Tibial nerve (tissue), 4 donors: ENCODE data around the gene WDR27.

Experiments
- CTCF ChIP-seq, 5 experiments: fragments of 200-600 bp in 3 of 5; fragments of 450-650 bp in 2 of 5; sonication (generic) in 3 of 5; IDR thresholded peaks; one replicate each; pipeline ENCODE4 v1.5.1; 2016 to 2019; ENCODE audit warnings: antibody characterized with exemption in 5 of 5, mild to moderate bottlenecking in 3 of 5, moderate library complexity in 2 of 5
- EP300 ChIP-seq, 2 donors: sonication (generic); formaldehyde crosslinking; IDR thresholded peaks; one replicate each; pipeline ENCODE4 v1.6.1; 2017; ENCODE audit warnings: antibody characterized with exemption in 2 of 2, mild to moderate bottlenecking in 1 of 2
- POLR2A ChIP-seq, 2 donors: fragments of 450-650 bp; IDR thresholded peaks; one replicate each; pipeline ENCODE4 v1.6.1; 2017; ENCODE audit warnings: antibody characterized with exemption in 2 of 2, mild to moderate bottlenecking in 2 of 2, moderate library complexity in 2 of 2

GRCh38 chr6:169421586-169422264 lies 280.1 kb downstream of the WDR27 start:
- TF ChIP-seq POLR2A (IDR thresholded peaks at IDR 0.05) (no peak), CTCF (IDR thresholded peaks at IDR 0.05) (no peak), EP300 (IDR thresholded peaks at IDR 0.05) (no peak)
